K562 (cell line): ENCODE data around the gene PTOV1. TPM values are rescaled to one million over a fixed set of nuclear protein-coding genes. Genes with fewer than 3 reads are reported as not detected.

ENCODE experiments used
- BRD9 ChIP-seq: fragments of 450-650 bp; IDR thresholded peaks from 2 replicates; pipeline ENCODE4 v1.6.1; 2018; ENCODE audit warnings: low read depth; ENCODE audit not compliant: partially characterized antibody
- CBX3 ChIP-seq, 2 experiments: IDR thresholded peaks; 1 replicate in 1 of 2; 2 replicates in 1 of 2; pipeline ENCODE4 v1.6.1; 2012; ENCODE audit warnings: inconsistent platforms in 2 of 2, low read length in 2 of 2, borderline replicate concordance in 1 of 2, control low read depth in 1 of 2
- GTF2F1 ChIP-seq: IDR thresholded peaks from 2 replicates; pipeline ENCODE4 v1.6.1; 2011; ENCODE audit warnings: low read depth, low read length, improper control_type of control experiment
- HDAC6 ChIP-seq: IDR thresholded peaks from 2 replicates; pipeline ENCODE4 v1.6.1; 2012; ENCODE audit warnings: low read depth, mild to moderate bottlenecking, control low read depth, inconsistent platforms, low read length, moderate library complexity
- HNRNPK ChIP-seq: fragments of 200-400 bp; formaldehyde crosslinking; IDR thresholded peaks from one replicate; pipeline ENCODE4 v1.6.1; 2018; ENCODE audit warnings: mild to moderate bottlenecking, low read depth, low read length; ENCODE audit not compliant: poor library complexity, severe bottlenecking
- NEUROD1 ChIP-seq: fragments of 150-350 bp; IDR thresholded peaks from 2 replicates; pipeline ENCODE4 v1.6.1; 2014; ENCODE audit warnings: borderline replicate concordance, low read length, low read depth; ENCODE audit not compliant: partially characterized antibody
- POLR2B ChIP-seq: fragments of 450-650 bp; IDR thresholded peaks from 2 replicates; pipeline ENCODE4 v1.6.1; 2018; ENCODE audit warnings: low read depth; ENCODE audit not compliant: partially characterized antibody
- SETDB1 ChIP-seq: IDR thresholded peaks from one replicate; pipeline ENCODE4 v1.6.1; 2012; ENCODE audit warnings: low read length, control low read depth, inconsistent platforms
- SREBF1 ChIP-seq: fragments of 150-350 bp; IDR thresholded peaks from 2 replicates; pipeline ENCODE4 v1.6.1; 2014; ENCODE audit warnings: antibody characterized with exemption, low read depth, low read length, borderline replicate concordance
- SRF ChIP-seq, 2 experiments: fragments of 250-450, 450-650 bp in 1 of 2; sonication (Bioruptor Pico) in 1 of 2; sonication (generic) in 1 of 2; formaldehyde crosslinking; IDR thresholded peaks; 2 replicates each; pipeline versions ENCODE4 v1.5.0 to v1.5.1; 2020 to 2022; ENCODE audit warnings: mild to moderate bottlenecking in 1 of 2, missing genetic modification reagents in 1 of 2
- XRCC4 ChIP-seq: IDR thresholded peaks from one replicate; pipeline ENCODE4 v1.6.1; 2011; ENCODE audit not compliant: insufficient read depth, insufficient read length; ENCODE audit errors: extremely low read depth
- ZFP1 ChIP-seq: fragments of 450-650 bp; formaldehyde crosslinking; IDR thresholded peaks from 2 replicates; pipeline ENCODE4 v1.4.0; 2020; ENCODE audit warnings: mild to moderate bottlenecking, mixed read lengths
- ZNF197 ChIP-seq: fragments of 200-800 bp; sonication (Bioruptor generic); IDR thresholded peaks from 2 replicates; pipeline ENCODE4 v1.6.1; 2016; ENCODE audit warnings: low read depth, missing genetic modification characterization, missing compliant biosample characterization
- ZNF263 ChIP-seq: sonication (generic); formaldehyde crosslinking; IDR thresholded peaks from 2 replicates; pipeline ENCODE4 v1.8.0; 2022; ENCODE audit warnings: mild to moderate bottlenecking, missing genetic modification reagents, borderline replicate concordance
- ZNF324 ChIP-seq: fragments of 250-450 bp; sonication (Bioruptor Pico); IDR thresholded peaks from 2 replicates; pipeline ENCODE4 v1.4.0; 2020; ENCODE audit warnings: mild to moderate bottlenecking
- ZNF408 ChIP-seq: fragments of 250-450 bp; sonication (Bioruptor Pico); IDR thresholded peaks from 2 replicates; pipeline ENCODE4 v1.4.0; 2020; ENCODE audit warnings: low read depth, mild to moderate bottlenecking, moderate library complexity
- ZNF561 ChIP-seq: fragments of 450-650 bp; formaldehyde crosslinking; conservative IDR thresholded peaks from 2 replicates; pipeline ENCODE4 v1.4.0; 2020; ENCODE audit warnings: mild to moderate bottlenecking, moderate library complexity
- polyA plus RNA-seq, 8 experiments: library from polyadenylated mRNA; depleted of rRNA in 4 of 8; stranded (reverse) in 5 of 8; unstranded in 3 of 8; fragments of >200 nt; fragmentation: Nextera tagmentation in 2 of 8; fragmentation: Illumina TruSeq in 1 of 8; extraction: Ambion mirVana in 2 of 8; extraction: Trizol in 1 of 8; gene quantifications; 2 replicates each; pipeline versions ENCODE4 v1.2.1 to v1.2.3, GENCODE V29; 2011 to 2014; ENCODE audit warnings: inconsistent platforms in 1 of 8, missing spikeins in 1 of 8
- total RNA-seq, 7 experiments: library from RNA; depleted of rRNA in 6 of 7; stranded (reverse); fragments of >200 nt in 6 of 7; fragmentation: Illumina TruSeq in 2 of 7; extraction: Trizol in 2 of 7; gene quantifications; 2 replicates each; pipeline versions ENCODE4 v1.2.1 to v1.2.3, GENCODE V29; 2011 to 2021; ENCODE audit warnings: low replicate concordance in 1 of 7
- TF ChIP-seq, protein P1 (sequence below): sonication (generic); formaldehyde crosslinking; IDR thresholded peaks from 2 replicates; pipeline ENCODE4 v1.9.0; 2022; ENCODE audit warnings: mild to moderate bottlenecking, missing genetic modification reagents
- TF ChIP-seq, protein P2 (sequence below): sonication (generic); formaldehyde crosslinking; IDR thresholded peaks from 2 replicates; pipeline ENCODE4 v1.8.1; 2022; ENCODE audit warnings: missing genetic modification reagents
- TF ChIP-seq, protein P3 (sequence below): sonication (generic); formaldehyde crosslinking; IDR thresholded peaks from 2 replicates; pipeline ENCODE4 v1.8.1; 2023; ENCODE audit warnings: mild to moderate bottlenecking, missing genetic modification reagents
- TF ChIP-seq, protein P4 (sequence below): fragments of 250-450 bp; sonication (Bioruptor Pico); IDR thresholded peaks from 2 replicates; pipeline ENCODE4 v1.8.0; 2022; ENCODE audit warnings: inconsistent platforms, mild to moderate bottlenecking, moderate library complexity, borderline replicate concordance
- TF ChIP-seq, protein P5 (sequence below): fragments of 450-650 bp; IDR thresholded peaks from 2 replicates; pipeline ENCODE4 v1.6.1; 2016

Gene PTOV1
- total and polyA plus RNA-seq, 9 of the 15 experiments (the other 6 are each of a cell fraction or from before 2014, with no cell fraction given), result 4.9 to 169 (median 43.5) TPM

DNA sequence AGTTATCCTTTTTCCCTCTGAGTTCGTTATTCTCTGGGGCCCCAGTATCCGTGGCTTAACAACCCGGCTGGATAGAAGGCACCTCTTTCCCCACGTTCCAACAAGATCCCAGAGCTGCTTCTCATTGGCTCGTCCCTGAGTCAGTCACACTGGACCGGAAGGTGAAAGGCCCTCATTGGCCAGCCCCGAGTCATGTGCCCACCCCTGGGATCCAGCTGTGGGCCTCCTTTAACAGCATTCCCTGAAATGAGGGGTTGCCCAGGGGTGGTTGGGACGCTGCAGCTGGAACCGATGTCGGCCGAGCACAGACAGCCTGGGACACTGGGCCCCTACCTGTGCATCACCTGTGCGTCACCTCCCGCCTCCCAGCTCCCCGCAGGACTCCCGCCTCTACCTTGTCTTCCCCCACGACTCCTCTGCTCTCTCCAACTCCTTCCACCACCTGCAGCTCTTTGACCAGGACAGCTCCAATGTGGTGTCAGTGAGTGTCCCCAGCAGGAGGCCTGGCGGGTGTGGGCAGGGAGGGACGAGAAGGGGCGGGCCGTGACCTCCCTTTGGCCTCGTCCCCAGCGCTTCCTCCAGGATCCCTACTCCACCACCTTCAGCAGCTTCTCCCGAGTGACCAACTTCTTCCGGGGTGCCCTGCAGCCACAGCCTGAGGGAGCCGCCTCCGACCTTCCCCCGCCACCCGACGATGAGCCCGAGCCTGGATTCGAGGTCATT lies 30.9 kb downstream of the PTOV1 start (continued):
- TF ChIP-seq ZNF197 (CRISPR knock-in tag), result no peak
- TF ChIP-seq POLR2B, result no peak
- no peak for TF ChIP-seq CBX3 (IDR thresholded peaks at IDR 0.05; ENCODE audit: borderline replicate concordance in 1 of 2, low read length in 2 of 2)
- TF ChIP-seq BRD9, result no peak
- TF ChIP-seq, protein P1, sequence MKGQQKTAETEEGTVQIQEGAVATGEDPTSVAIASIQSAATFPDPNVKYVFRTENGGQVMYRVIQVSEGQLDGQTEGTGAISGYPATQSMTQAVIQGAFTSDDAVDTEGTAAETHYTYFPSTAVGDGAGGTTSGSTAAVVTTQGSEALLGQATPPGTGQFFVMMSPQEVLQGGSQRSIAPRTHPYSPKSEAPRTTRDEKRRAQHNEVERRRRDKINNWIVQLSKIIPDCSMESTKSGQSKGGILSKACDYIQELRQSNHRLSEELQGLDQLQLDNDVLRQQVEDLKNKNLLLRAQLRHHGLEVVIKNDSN (CRISPR knock-in tag), result peak; percentile 84
- TF ChIP-seq, protein P2, sequence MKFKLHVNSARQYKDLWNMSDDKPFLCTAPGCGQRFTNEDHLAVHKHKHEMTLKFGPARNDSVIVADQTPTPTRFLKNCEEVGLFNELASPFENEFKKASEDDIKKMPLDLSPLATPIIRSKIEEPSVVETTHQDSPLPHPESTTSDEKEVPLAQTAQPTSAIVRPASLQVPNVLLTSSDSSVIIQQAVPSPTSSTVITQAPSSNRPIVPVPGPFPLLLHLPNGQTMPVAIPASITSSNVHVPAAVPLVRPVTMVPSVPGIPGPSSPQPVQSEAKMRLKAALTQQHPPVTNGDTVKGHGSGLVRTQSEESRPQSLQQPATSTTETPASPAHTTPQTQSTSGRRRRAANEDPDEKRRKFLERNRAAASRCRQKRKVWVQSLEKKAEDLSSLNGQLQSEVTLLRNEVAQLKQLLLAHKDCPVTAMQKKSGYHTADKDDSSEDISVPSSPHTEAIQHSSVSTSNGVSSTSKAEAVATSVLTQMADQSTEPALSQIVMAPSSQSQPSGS, result no peak
- TF ChIP-seq, protein P3, sequence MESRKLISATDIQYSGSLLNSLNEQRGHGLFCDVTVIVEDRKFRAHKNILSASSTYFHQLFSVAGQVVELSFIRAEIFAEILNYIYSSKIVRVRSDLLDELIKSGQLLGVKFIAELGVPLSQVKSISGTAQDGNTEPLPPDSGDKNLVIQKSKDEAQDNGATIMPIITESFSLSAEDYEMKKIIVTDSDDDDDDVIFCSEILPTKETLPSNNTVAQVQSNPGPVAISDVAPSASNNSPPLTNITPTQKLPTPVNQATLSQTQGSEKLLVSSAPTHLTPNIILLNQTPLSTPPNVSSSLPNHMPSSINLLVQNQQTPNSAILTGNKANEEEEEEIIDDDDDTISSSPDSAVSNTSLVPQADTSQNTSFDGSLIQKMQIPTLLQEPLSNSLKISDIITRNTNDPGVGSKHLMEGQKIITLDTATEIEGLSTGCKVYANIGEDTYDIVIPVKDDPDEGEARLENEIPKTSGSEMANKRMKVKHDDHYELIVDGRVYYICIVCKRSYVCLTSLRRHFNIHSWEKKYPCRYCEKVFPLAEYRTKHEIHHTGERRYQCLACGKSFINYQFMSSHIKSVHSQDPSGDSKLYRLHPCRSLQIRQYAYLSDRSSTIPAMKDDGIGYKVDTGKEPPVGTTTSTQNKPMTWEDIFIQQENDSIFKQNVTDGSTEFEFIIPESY (CRISPR knock-in tag), result peak; percentile 84; the same call in 1 of the 2 replicates
- TF ChIP-seq GTF2F1, result no peak
- no peak for TF ChIP-seq ZNF561 (CRISPR knock-in tag)
- no peak for TF ChIP-seq ZNF263 (CRISPR knock-in tag)
- no peak for TF ChIP-seq ZFP1 (CRISPR knock-in tag)
- TF ChIP-seq SETDB1, result no peak
- TF ChIP-seq ZNF324, result no peak
- TF ChIP-seq, protein P4, sequence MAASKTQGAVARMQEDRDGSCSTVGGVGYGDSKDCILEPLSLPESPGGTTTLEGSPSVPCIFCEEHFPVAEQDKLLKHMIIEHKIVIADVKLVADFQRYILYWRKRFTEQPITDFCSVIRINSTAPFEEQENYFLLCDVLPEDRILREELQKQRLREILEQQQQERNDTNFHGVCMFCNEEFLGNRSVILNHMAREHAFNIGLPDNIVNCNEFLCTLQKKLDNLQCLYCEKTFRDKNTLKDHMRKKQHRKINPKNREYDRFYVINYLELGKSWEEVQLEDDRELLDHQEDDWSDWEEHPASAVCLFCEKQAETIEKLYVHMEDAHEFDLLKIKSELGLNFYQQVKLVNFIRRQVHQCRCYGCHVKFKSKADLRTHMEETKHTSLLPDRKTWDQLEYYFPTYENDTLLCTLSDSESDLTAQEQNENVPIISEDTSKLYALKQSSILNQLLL, result no peak
- no peak for TF ChIP-seq SRF (CRISPR knock-in tag; IDR thresholded peaks at IDR 0.05)
- TF ChIP-seq XRCC4, result no peak
- no peak for TF ChIP-seq HNRNPK
- TF ChIP-seq NEUROD1, result no peak
- TF ChIP-seq ZNF408 (CRISPR knock-in tag), result no peak
- TF ChIP-seq, protein P5, sequence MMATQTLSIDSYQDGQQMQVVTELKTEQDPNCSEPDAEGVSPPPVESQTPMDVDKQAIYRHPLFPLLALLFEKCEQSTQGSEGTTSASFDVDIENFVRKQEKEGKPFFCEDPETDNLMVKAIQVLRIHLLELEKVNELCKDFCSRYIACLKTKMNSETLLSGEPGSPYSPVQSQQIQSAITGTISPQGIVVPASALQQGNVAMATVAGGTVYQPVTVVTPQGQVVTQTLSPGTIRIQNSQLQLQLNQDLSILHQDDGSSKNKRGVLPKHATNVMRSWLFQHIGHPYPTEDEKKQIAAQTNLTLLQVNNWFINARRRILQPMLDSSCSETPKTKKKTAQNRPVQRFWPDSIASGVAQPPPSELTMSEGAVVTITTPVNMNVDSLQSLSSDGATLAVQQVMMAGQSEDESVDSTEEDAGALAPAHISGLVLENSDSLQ, result peak; percentile 97
- no peak for TF ChIP-seq SREBF1
- TF ChIP-seq HDAC6, result no peak
